Measurements from ENCODE around the gene LMOD2. TPM values are rescaled to one million over a fixed set of nuclear protein-coding genes. Genes with fewer than 3 reads are reported as not detected.

Gene LMOD2
- total RNA-seq, 4 donors from 2014 or later = not detected

DNA sequence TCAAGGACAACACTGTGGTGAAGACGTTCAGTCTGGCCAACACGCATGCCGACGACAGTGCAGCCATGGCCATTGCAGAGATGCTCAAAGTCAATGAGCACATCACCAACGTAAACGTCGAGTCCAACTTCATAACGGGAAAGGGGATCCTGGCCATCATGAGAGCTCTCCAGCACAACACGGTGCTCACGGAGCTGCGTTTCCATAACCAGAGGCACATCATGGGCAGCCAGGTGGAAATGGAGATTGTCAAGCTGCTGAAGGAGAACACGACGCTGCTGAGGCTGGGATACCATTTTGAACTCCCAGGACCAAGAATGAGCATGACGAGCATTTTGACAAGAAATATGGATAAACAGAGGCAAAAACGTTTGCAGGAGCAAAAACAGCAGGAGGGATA is 6.6 kb downstream of the LMOD2 start:
- intact Hi-C loops (cut with DNase I) = no loop called here
- Histone ChIP-seq H3K4me1 (no peaks in the 10 kb centered on the region), H3K36me3 (no peaks in the 10 kb centered on the region), H3K27ac (no peak overlapping the region), H3K9me3 (no peaks in the 10 kb centered on the region), H3K4me3 (replicated peaks in 1 of 3) (no peak overlapping the region), H3K27me3 (no peaks in the 10 kb centered on the region)
- DNase-seq = no peak
- TF ChIP-seq POLR2A (IDR thresholded peaks at IDR 0.05) = no peak
- TF ChIP-seq CTCF (IDR thresholded peaks at IDR 0.05) = no peak
- WGBS, 2 donors = 88 to 90% methylated on average over 11 to 15 of the region's 15 CpGs

GRCh38 chr7:123662755-123663154 is 7.1 kb downstream of the LMOD2 start:
- 50 to 58% methylated on average over 3 of the region's 3 CpGs for WGBS, 2 donors
- intact Hi-C loops (cut with DNase I) = no loop called here
- H3K27me3 ChIP-seq = no peaks in the 10 kb centered on the region
- DNase-seq = no peak
- H3K27ac ChIP-seq = no peak overlapping the region
- H3K9me3 ChIP-seq = no peaks in the 10 kb centered on the region
- H3K4me1 ChIP-seq = no peaks in the 10 kb centered on the region
- H3K4me3 ChIP-seq (replicated peaks in 1 of 3) = no peak overlapping the region
- TF ChIP-seq POLR2A (IDR thresholded peaks at IDR 0.05) = no peak
- no peak for TF ChIP-seq CTCF (IDR thresholded peaks at IDR 0.05)
- H3K36me3 ChIP-seq = no peaks in the 10 kb centered on the region

DNA sequence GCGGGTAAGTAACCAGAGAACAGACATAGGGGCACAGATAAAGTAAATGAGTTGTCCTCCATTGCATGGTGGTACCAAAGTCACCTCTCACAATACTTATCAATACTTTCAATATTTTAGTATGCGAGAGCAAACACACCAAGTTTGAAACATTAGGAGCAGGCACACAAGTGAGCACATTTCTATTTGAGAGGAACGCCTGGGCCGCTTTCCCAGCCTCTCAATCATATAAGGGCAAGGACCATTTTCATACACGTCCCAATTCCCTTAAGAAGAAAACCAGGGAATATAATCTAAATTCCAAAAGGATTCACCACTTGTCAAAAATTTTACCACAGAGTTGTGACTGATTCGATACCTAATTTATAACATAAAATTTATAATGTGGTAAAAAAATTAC is 7.5 kb downstream of the LMOD2 start:
- TF ChIP-seq POLR2A (IDR thresholded peaks at IDR 0.05) = no peak
- TF ChIP-seq CTCF (IDR thresholded peaks at IDR 0.05) = no peak
- 93 to 95% methylated on average over 6 of the region's 6 CpGs for WGBS, 2 donors
- Histone ChIP-seq H3K27ac (no peak overlapping the region), H3K27me3 (no peaks in the 10 kb centered on the region), H3K36me3 (no peaks in the 10 kb centered on the region), H3K4me3 (replicated peaks in 1 of 3) (no peak overlapping the region), H3K4me1 (no peaks in the 10 kb centered on the region), H3K9me3 (no peaks in the 10 kb centered on the region)
- no peak for DNase-seq
- intact Hi-C loops (cut with DNase I) = no loop called here

DNA sequence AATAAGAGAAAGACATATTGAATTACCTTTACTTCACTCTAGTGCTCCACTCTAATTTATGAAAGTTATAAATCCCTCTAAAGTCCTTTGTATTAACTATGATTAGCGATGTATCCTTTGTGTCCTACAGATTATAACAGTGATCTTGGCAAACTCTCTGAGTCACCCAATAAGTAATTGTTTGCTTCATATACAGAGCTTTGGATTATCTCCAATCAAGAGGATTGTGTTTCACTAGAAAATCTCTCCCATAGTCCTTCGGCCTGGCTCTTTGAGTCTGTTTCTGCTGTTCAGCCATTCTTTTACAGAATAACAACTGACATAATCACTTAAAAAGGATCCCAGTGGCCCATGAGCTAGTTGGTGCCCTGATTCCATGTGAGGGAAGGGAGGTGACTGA is 9.5 kb downstream of the LMOD2 start:
- Histone ChIP-seq H3K9me3 (no peaks in the 10 kb centered on the region), H3K4me1 (no peaks in the 10 kb centered on the region), H3K4me3 (replicated peaks in 1 of 3) (no peak overlapping the region), H3K27me3 (no peaks in the 10 kb centered on the region), H3K36me3 (no peaks in the 10 kb centered on the region), H3K27ac (no peak overlapping the region)
- no peak for DNase-seq
- TF ChIP-seq POLR2A (IDR thresholded peaks at IDR 0.05) (no peak), CTCF (IDR thresholded peaks at IDR 0.05) (no peak)
- WGBS, 2 donors = 78 to 89% methylated on average over 2 of the region's 2 CpGs
- intact Hi-C loops (cut with DNase I) = no loop called here

DNA sequence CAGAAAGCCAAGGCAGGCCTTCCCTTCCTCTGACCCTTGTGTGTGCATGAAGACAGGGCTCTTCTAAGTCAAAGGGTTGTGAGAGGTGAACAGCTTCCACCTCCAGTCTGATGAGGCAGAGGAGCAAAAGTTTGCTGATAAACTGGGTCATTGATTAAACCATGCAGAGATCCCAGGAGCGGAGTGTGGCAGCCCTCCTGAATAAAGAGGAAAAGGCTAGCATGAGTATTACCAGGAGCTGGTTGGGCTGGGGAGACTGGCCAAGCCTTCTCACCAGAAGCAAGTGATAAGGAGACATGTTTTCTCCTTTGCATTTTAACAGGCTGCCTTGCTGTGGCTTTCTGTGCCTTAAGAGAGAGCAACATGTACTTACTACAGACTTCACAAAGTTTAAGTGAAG is 10.2 kb downstream of the LMOD2 start:
- no peaks in the 10 kb centered on the region for H3K36me3 ChIP-seq
- DNase-seq = no peak
- 77 to 100% methylated on average over 1 of the region's 1 CpG for WGBS, 2 donors
- no peaks in the 10 kb centered on the region for H3K9me3 ChIP-seq
- H3K27ac ChIP-seq = no peak overlapping the region
- no peaks in the 10 kb centered on the region for H3K27me3 ChIP-seq
- H3K4me1 ChIP-seq = no peaks in the 10 kb centered on the region
- intact Hi-C loops (cut with DNase I) = no loop called here
- TF ChIP-seq POLR2A (IDR thresholded peaks at IDR 0.05) (no peak), CTCF (IDR thresholded peaks at IDR 0.05) (no peak)
- no peak overlapping the region for H3K4me3 ChIP-seq (replicated peaks in 1 of 3)

All from thyroid gland (tissue), 4 donors.